Activated B cell treated with CpG ODN at 0.5 μM for 24 hours (primary cell): ENCODE results near the gene TMEM214. TPM values are rescaled to one million over a fixed set of nuclear protein-coding genes. Genes with fewer than 3 reads are reported as not detected.
A peak's percentile ranks its signal among the peaks of the same experiment; 100 is the strongest.

Experiments used
- ATAC-seq: fragments of 200-7000 bp; cut with Tn5 transposase; one replicate; pipeline ENCODE4 v1.10.0; 2021; ENCODE audit warnings: low read depth, mild to moderate bottlenecking, moderate library complexity
- CTCF ChIA-PET: fragments of 350-600 bp; sonication (Branson Sonifier 250); formaldehyde crosslinking; loops from one replicate; lab custom pipeline; 2021; ENCODE audit warnings: antibody characterized with exemption; lab: Charles Lee
- POLR2A ChIA-PET: fragments of 350-600 bp; sonication (Branson Sonifier 250); formaldehyde crosslinking; loops from one replicate; lab custom pipeline; 2021; ENCODE audit warnings: antibody characterized with exemption; lab: Charles Lee
- DNase-seq: peaks from one replicate; pipeline ENCODE4 v3.0.0; 2022
- H3K27ac Mint-ChIP-seq: one replicate; pipeline ENCODE4 v1.8.0; 2020; ENCODE audit warnings: mixed read lengths
- H3K27me3 Mint-ChIP-seq: one replicate; pipeline ENCODE4 v1.8.0; 2021; ENCODE audit warnings: mixed read lengths
- H3K36me3 Mint-ChIP-seq: one replicate; pipeline ENCODE4 v1.8.0; 2021; ENCODE audit warnings: low read depth, mixed read lengths
- H3K4me1 Mint-ChIP-seq: one replicate; pipeline ENCODE4 v1.8.0; 2021; ENCODE audit warnings: mixed read lengths
- H3K4me3 Mint-ChIP-seq: one replicate; pipeline ENCODE4 v1.8.0; 2020; ENCODE audit warnings: mild to moderate bottlenecking, mixed read lengths
- H3K9me3 Mint-ChIP-seq: one replicate; pipeline ENCODE4 v1.8.0; 2020; ENCODE audit warnings: mixed read lengths
- intact Hi-C: fragments of 100-400 bp; cut with micrococcal nuclease; formaldehyde crosslinking; loops from one replicate; pipeline ENCODE4 v1.15.1; 2024
- total RNA-seq: library from RNA; stranded (reverse); gene quantifications from 2 replicates; pipeline ENCODE4 v1.2.3, GENCODE V29; 2022
- TF ChIP-seq, protein P1 (sequence below): fragments of 200-600 bp; IDR thresholded peaks from one replicate; pipeline ENCODE4 v1.8.0; 2022; ENCODE audit warnings: antibody characterized with exemption, mild to moderate bottlenecking

The TMEM214 gene
- total RNA-seq, 1 donor from 2014 or later: 92.1 TPM

DNA sequence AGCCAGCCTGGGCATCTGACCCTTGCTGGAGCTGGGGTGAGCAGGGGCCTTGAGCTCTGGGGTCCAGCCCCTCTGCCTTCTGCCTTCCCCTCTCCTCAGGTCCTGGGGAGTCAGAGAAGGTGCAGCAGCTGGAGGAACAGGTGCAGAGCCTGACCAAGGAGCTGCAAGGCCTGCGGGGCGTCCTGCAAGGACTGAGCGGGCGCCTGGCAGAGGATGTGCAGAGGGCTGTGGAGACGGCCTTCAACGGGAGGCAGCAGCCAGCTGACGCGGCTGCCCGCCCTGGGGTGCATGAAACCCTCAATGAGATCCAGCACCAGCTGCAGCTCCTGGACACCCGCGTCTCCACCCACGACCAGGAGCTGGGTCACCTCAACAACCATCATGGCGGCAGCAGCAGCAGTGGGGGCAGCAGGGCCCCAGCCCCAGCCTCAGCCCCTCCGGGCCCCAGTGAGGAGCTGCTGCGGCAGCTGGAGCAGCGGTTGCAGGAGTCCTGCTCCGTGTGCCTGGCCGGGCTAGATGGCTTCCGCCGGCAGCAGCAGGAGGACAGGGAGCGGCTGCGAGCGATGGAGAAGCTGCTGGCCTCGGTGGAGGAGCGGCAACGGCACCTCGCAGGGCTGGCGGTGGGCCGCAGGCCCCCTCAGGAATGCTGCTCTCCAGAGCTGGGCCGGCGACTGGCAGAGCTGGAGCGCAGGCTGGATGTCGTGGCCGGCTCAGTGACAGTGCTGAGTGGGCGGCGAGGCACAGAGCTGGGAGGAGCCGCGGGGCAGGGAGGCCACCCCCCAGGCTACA lies 49.4 kb downstream of the TMEM214 start:
- no peaks in the 10 kb centered on the region for H3K36me3 Mint-ChIP-seq
- H3K4me3 Mint-ChIP-seq: no peak overlapping the region
- ChIA-PET POLR2A (interaction anchor here (1.1 to 6.6 kb wide), 7 partner anchors 9 to 52 kb away, joined by 3 to 53 read pairs (median 4); partner anchors contain the start of genes AGBL5, OST4 and PREB), CTCF (interaction anchor here (0.7 to 1.6 kb wide), 5 partner anchors 10 to 198 kb away, joined by 3 to 16 read pairs (median 4); partner anchors contain the start of gene OST4)
- no peaks in the 10 kb centered on the region for H3K9me3 Mint-ChIP-seq
- peaks cover 27% of the 10 kb centered on the region for H3K4me1 Mint-ChIP-seq
- ATAC-seq (no peak), DNase-seq (no peak)
- peak overlapping the region; percentile 95 for H3K27ac Mint-ChIP-seq
- intact Hi-C loops: loop anchor here (1.0 to 10.0 kb wide), 6 partner anchors 11 to 503 kb away; partner anchors contain the start of genes AGBL5, ATRAID, OST4 and PREB
- TF ChIP-seq, protein P1, sequence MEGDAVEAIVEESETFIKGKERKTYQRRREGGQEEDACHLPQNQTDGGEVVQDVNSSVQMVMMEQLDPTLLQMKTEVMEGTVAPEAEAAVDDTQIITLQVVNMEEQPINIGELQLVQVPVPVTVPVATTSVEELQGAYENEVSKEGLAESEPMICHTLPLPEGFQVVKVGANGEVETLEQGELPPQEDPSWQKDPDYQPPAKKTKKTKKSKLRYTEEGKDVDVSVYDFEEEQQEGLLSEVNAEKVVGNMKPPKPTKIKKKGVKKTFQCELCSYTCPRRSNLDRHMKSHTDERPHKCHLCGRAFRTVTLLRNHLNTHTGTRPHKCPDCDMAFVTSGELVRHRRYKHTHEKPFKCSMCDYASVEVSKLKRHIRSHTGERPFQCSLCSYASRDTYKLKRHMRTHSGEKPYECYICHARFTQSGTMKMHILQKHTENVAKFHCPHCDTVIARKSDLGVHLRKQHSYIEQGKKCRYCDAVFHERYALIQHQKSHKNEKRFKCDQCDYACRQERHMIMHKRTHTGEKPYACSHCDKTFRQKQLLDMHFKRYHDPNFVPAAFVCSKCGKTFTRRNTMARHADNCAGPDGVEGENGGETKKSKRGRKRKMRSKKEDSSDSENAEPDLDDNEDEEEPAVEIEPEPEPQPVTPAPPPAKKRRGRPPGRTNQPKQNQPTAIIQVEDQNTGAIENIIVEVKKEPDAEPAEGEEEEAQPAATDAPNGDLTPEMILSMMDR: no peak
- H3K27me3 Mint-ChIP-seq: no peaks in the 10 kb centered on the region

DNA sequence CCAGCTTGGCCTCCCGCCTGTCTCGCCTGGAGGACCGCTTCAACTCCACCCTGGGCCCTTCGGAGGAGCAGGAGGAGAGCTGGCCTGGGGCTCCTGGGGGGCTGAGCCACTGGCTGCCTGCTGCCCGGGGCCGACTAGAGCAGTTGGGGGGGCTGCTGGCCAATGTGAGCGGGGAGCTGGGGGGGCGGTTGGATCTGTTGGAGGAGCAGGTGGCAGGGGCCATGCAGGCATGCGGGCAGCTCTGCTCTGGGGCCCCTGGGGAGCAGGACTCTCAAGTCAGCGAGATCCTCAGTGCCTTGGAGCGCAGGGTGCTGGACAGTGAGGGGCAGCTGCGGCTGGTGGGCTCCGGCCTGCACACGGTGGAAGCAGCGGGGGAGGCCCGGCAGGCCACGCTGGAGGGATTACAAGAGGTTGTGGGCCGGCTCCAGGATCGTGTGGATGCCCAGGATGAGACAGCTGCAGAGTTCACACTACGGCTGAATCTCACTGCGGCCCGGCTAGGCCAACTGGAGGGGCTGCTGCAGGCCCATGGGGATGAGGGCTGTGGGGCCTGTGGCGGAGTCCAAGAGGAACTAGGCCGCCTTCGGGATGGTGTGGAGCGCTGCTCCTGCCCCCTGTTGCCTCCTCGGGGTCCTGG lies 50.1 kb downstream of the TMEM214 start:
- intact Hi-C loops: loop anchor here (10.0 kb wide), 1 partner anchor 502 kb away; the partner anchor contains the start of gene ZNF512
- no peaks in the 10 kb centered on the region for H3K9me3 Mint-ChIP-seq
- ChIA-PET CTCF (interaction anchor here (1.6 kb wide), 1 partner anchor 121 kb away, joined by 4 read pairs; no protein-coding TSS in a partner anchor), POLR2A (interaction anchor here (1.0 to 6.6 kb wide), 5 partner anchors 8 to 32 kb away, joined by 3 to 53 read pairs (median 4); partner anchors contain the start of genes AGBL5 and OST4)
- TF ChIP-seq, protein P1: no peak
- peaks cover 24% of the 10 kb centered on the region for H3K4me1 Mint-ChIP-seq
- no peaks in the 10 kb centered on the region for H3K36me3 Mint-ChIP-seq
- no peak overlapping the region for H3K27ac Mint-ChIP-seq
- H3K27me3 Mint-ChIP-seq: no peaks in the 10 kb centered on the region
- no peak overlapping the region for H3K4me3 Mint-ChIP-seq
- ATAC-seq: no peak
- no peak for DNase-seq

DNA sequence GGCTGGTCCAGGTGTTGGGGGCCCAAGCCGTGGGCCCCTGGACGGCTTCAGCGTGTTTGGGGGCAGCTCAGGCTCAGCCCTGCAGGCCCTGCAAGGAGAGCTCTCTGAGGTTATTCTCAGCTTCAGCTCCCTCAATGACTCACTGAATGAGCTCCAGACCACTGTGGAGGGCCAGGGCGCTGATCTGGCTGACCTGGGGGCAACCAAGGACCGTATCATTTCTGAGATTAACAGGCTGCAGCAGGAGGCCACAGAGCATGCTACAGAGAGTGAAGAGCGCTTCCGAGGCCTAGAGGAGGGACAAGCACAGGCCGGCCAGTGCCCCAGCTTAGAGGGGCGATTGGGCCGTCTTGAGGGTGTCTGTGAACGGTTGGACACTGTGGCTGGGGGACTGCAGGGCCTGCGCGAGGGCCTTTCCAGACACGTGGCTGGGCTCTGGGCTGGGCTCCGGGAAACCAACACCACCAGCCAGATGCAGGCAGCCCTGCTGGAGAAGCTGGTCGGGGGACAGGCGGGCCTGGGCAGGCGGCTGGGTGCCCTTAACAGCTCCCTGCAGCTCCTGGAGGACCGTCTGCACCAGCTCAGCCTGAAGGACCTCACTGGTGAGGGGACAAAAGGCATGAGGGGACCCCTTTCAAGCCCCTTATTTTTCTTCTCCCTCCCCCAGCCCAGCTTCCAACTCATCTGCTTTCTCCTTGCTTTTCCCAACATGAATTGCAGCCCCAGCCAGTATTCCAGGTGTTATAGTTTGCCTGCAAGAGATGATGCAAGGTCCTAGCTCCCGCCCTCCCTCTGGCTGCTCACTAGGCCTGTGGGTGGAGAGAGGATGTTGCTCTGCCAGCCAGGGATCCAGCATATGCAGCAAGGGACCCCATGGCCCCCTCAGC lies 50.9 kb downstream of the TMEM214 start:
- CTCF ChIA-PET: interaction anchor here (1.6 kb wide), 1 partner anchor 122 kb away, joined by 4 read pairs; no protein-coding TSS in a partner anchor
- H3K27me3 Mint-ChIP-seq: no peaks in the 10 kb centered on the region
- ATAC-seq (no peak), DNase-seq (no peak)
- TF ChIP-seq, protein P1: no peak
- H3K36me3 Mint-ChIP-seq: no peaks in the 10 kb centered on the region
- peaks cover 23% of the 10 kb centered on the region for H3K4me1 Mint-ChIP-seq
- H3K27ac Mint-ChIP-seq: no peak overlapping the region
- POLR2A ChIA-PET: interaction anchor here (1.0 to 6.6 kb wide), 5 partner anchors 9 to 33 kb away, joined by 3 to 53 read pairs (median 4); partner anchors contain the start of genes AGBL5 and OST4
- intact Hi-C loops: loop anchor here (10.0 kb wide), 1 partner anchor 501 kb away; the partner anchor contains the start of gene ZNF512
- no peak overlapping the region for H3K4me3 Mint-ChIP-seq
- H3K9me3 Mint-ChIP-seq: no peaks in the 10 kb centered on the region

DNA sequence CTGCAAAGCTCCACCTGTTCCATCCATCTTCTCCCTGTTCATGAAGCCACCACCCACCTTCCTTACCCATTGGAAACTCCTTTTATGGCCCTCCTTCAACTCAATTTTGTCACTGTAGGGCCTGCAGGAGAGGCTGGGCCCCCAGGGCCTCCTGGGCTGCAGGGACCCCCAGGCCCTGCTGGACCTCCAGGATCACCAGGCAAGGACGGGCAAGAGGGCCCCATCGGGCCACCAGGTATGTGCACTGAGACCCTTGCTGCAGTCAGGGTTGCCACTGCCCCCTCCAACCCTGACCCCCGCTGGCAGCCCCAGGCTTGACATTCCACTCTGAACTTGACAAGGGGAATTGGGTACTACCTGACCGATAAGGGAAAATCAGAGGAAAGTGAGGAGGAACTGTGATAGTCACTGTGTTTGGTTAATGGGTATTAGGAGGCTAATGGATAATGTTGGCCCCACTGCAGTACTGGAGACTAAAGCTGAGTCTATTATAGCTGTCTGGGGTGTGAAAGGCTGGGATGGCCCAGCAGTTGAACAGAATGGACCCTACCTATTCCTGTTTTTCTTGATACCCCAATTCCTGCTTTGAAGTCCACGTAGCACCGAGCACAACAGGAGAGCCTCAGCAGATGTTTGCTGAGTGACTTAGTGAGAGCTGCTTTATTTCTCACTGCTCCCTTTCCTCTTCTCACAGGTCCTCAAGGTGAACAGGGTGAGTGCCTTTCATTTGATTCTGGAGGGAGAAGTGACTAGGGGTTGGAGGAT lies 51.7 kb downstream of the TMEM214 start:
- no peak for DNase-seq
- ATAC-seq: no peak
- intact Hi-C loops: loop anchor here (5.0 to 10.0 kb wide), 2 partner anchors 237 to 500 kb away; partner anchors contain the start of genes DPYSL5 and ZNF512
- ChIA-PET POLR2A (interaction anchor here (1.3 to 6.6 kb wide), 3 partner anchors 13 to 34 kb away, joined by 3 to 53 read pairs (median 43); partner anchors contain the start of genes AGBL5 and OST4), CTCF (interaction anchor here (4.4 kb wide), 1 partner anchor 123 kb away, joined by 12 read pairs; no protein-coding TSS in a partner anchor)
- no peaks in the 10 kb centered on the region for H3K27me3 Mint-ChIP-seq
- no peaks in the 10 kb centered on the region for H3K36me3 Mint-ChIP-seq
- H3K9me3 Mint-ChIP-seq: no peaks in the 10 kb centered on the region
- H3K4me3 Mint-ChIP-seq: peak overlapping the region; percentile 19
- peaks cover 23% of the 10 kb centered on the region for H3K4me1 Mint-ChIP-seq
- no peak overlapping the region for H3K27ac Mint-ChIP-seq
- TF ChIP-seq, protein P1: no peak
